Prostate gland (tissue), 2 donors: Measurements from ENCODE around the gene CA5B.

Source experiments
- POLR2A ChIP-seq: fragments of 450-650 bp; IDR thresholded peaks from one replicate; pipeline ENCODE4 v1.6.1; 2016; ENCODE audit warnings: antibody characterized with exemption, mild to moderate bottlenecking
- POLR2AphosphoS5 ChIP-seq: sonication (generic); formaldehyde crosslinking; IDR thresholded peaks from one replicate; pipeline ENCODE4 v1.6.1; 2017; ENCODE audit warnings: antibody characterized with exemption
- TF ChIP-seq, protein P1 (sequence below), 4 experiments: fragments of 200-600 bp in 2 of 4; fragments of 450-650 bp in 2 of 4; sonication (generic) in 2 of 4; IDR thresholded peaks; 1 replicate in 3 of 4; 2 replicates in 1 of 4; pipeline ENCODE4 v1.5.1; 2016 to 2019; ENCODE audit warnings: antibody characterized with exemption in 4 of 4, mild to moderate bottlenecking in 2 of 4, moderate library complexity in 2 of 4

DNA sequence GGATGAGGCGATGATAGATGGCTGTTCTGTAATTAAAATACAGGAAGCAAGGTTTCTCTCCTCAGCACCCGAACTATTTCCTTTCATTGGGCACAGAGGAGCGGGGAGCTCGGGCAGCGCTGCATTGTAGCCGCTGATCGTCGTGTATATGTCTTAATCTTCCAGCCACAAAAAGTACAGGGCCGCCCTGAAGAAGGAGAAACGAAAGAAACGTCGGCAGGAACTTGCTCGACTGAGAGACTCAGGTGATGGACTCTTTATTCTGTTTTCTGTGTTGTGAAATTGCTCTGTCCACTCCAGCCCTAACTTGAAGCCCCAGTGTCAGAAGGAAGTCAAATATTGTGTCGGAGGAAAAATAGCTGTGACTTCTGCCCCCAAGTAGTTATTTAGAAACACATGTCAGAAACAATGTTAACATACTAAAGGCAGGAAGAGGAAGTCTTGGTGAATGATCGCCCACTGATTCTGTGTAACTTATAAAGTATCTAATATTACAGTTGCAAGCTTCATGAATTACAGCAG, 52.8 kb downstream of the CA5B start:
- TF ChIP-seq POLR2A (no peak), POLR2AphosphoS5 (no peak)
- TF ChIP-seq, protein P1, sequence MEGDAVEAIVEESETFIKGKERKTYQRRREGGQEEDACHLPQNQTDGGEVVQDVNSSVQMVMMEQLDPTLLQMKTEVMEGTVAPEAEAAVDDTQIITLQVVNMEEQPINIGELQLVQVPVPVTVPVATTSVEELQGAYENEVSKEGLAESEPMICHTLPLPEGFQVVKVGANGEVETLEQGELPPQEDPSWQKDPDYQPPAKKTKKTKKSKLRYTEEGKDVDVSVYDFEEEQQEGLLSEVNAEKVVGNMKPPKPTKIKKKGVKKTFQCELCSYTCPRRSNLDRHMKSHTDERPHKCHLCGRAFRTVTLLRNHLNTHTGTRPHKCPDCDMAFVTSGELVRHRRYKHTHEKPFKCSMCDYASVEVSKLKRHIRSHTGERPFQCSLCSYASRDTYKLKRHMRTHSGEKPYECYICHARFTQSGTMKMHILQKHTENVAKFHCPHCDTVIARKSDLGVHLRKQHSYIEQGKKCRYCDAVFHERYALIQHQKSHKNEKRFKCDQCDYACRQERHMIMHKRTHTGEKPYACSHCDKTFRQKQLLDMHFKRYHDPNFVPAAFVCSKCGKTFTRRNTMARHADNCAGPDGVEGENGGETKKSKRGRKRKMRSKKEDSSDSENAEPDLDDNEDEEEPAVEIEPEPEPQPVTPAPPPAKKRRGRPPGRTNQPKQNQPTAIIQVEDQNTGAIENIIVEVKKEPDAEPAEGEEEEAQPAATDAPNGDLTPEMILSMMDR (IDR thresholded peaks at IDR 0.05) = no peak
